Loucy (cell line): ENCODE results near the gene NCKIPSD.

ENCODE experiments used
- CTCF ChIP-seq: fragments of 200-600 bp; sonication (generic); conservative IDR thresholded peaks from 2 replicates; pipeline ENCODE4 v1.5.1; 2014; ENCODE audit warnings: mild to moderate bottlenecking, antibody characterized with exemption, low read length
- EZH2phosphoT487 ChIP-seq: fragments of 200-600 bp; IDR thresholded peaks from 2 replicates; pipeline ENCODE4 v1.6.1; 2018; ENCODE audit warnings: antibody characterized with exemption, mild to moderate bottlenecking, moderate library complexity, borderline replicate concordance

DNA sequence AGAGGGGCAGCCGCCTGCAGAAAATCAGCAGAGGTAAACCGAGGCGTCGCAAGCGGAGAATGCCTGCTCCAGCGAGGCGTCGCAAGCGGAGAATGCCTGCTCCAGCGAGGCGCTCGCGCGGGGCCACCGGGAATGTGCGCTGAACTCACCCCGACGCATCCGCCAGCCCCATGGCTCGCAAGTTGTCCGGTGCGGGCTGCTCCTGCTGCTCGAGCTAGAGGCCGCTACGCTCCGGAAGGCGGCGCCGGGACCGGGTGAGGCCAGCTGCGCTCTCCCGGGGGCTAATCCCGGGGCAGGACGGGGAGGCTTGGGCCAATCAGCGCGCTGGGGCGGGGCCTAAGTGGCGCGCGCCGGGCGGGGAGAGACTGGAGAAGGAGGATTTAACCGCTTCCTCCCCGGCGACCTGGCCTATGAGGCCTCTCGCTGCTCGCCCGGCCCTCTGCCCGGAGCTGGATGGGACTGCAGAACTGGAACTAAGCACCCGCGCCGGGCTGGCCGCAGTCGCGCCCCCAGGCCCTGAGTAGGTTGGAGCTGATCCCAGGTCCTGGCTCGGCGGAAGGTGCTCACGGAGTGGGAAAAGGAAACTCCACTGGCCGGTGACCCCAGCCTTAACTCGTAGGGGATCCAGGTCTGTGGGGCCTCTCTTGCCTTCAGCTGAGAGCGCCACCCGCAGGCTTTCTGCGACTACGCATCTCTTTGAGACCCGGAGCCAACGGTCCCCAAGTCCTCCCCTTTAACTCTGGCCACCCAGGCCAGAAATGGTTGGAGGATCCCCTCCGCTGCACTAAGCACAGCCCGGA, 50.3 kb downstream of the NCKIPSD start, which contains the start of gene SLC26A6:
- TF ChIP-seq CTCF (peak; percentile 87), EZH2phosphoT487 (no peak)
